HG02623 (cell line): ENCODE data around the gene LRRC4C.
"Not testable (repeated sequence)": the region's sequence is repeated elsewhere in the genome, so short reads cannot be mapped to it uniquely, and the experiment has no call there.

Experiments
- ATAC-seq: cut with Tn5 transposase; IDR thresholded peaks from one replicate; pipeline ENCODE4 v1.9.1; 2021; ENCODE audit warnings: moderate library complexity; ENCODE audit not compliant: unreplicated experiment

Gene LRRC4C

GRCh38 chr11:40522080-40522479 lies 937.4 kb downstream of the LRRC4C start:
- not testable (repeated sequence) for ATAC-seq

- no peak for ATAC-seq
Observed at GRCh38 chr11:40517122-40517521, 942.3 kb downstream of the LRRC4C start.

GRCh38 chr11:40514124-40514523 lies 945.3 kb downstream of the LRRC4C start:
- ATAC-seq = no peak

- ATAC-seq = no peak
Observed at GRCh38 chr11:40513281-40513680, 946.2 kb downstream of the LRRC4C start.

GRCh38 chr11:40508303-40508702 lies 951.1 kb downstream of the LRRC4C start:
- ATAC-seq = no peak

GRCh38 chr11:40506226-40506625 lies 953.2 kb downstream of the LRRC4C start:
- no peak for ATAC-seq

- ATAC-seq = no peak
Observed at GRCh38 chr11:40491341-40491740, 968.1 kb downstream of the LRRC4C start.

- no peak for ATAC-seq
Observed at GRCh38 chr11:40467771-40468170, 991.7 kb downstream of the LRRC4C start.

GRCh38 chr11:40445391-40445790 lies 1014.1 kb downstream of the LRRC4C start:
- no peak for ATAC-seq

- no peak for ATAC-seq
Observed at GRCh38 chr11:40444151-40444550, 1015.3 kb downstream of the LRRC4C start.

GRCh38 chr11:40435344-40435743 lies 1024.1 kb downstream of the LRRC4C start:
- no peak for ATAC-seq

- ATAC-seq = no peak
Observed at GRCh38 chr11:40434926-40435325, 1024.5 kb downstream of the LRRC4C start.

GRCh38 chr11:40432358-40432757 lies 1027.1 kb downstream of the LRRC4C start:
- no peak for ATAC-seq

- ATAC-seq = no peak
Observed at GRCh38 chr11:40425168-40425567, 1034.3 kb downstream of the LRRC4C start.

GRCh38 chr11:40421208-40421981 lies 1038.1 kb downstream of the LRRC4C start:
- no peak for ATAC-seq

- no peak for ATAC-seq
Observed at GRCh38 chr11:40417627-40418026, 1041.8 kb downstream of the LRRC4C start.

- no peak for ATAC-seq
Observed at GRCh38 chr11:40407355-40407754, 1052.1 kb downstream of the LRRC4C start.

GRCh38 chr11:40405614-40406013 lies 1053.8 kb downstream of the LRRC4C start:
- ATAC-seq = no peak

- no peak for ATAC-seq
Observed at GRCh38 chr11:40403321-40403720, 1056.1 kb downstream of the LRRC4C start.

- ATAC-seq = no peak
Observed at GRCh38 chr11:40401132-40401853, 1058.2 kb downstream of the LRRC4C start.

GRCh38 chr11:40397141-40397540 lies 1062.3 kb downstream of the LRRC4C start:
- ATAC-seq = no peak

- ATAC-seq = no peak
Observed at GRCh38 chr11:40393511-40393910, 1065.9 kb downstream of the LRRC4C start.
